Measurements from ENCODE around the gene SLC46A3. TPM values are rescaled to one million over a fixed set of nuclear protein-coding genes. Genes with fewer than 3 reads are reported as not detected.

SLC46A3 gene
- total and polyA plus RNA-seq, 4 donors = 7.0 to 63.3 (median 32.6) TPM

- no peak overlapping the region for H3K9ac ChIP-seq (ENCODE audit: low read depth in 1 of 2, low read length in 2 of 2)
- H3K27me3 ChIP-seq (ENCODE audit: control insufficient read depth in 4 of 4, insufficient read depth in 4 of 4, low read length in 3 of 4) = no peaks in the 10 kb centered on the region
- H3K27ac ChIP-seq (ENCODE audit: low read depth in 1 of 2, low read length in 2 of 2) = peak overlapping the region in 1 of 2 donors; percentile 21
- TF ChIP-seq RAD21 (IDR thresholded peaks at IDR 0.05) (peak; percentile 21 to 32), TAF1 (conservative IDR thresholded peaks at IDR 0.05) (no peak), SP1 (IDR thresholded peaks at IDR 0.05) (no peak), RXRA (IDR thresholded peaks at IDR 0.05) (peak in 1 of 2 donors; percentile 29), MAX (IDR thresholded peaks at IDR 0.05) (peak; percentile 87), FOXA2 (IDR thresholded peaks at IDR 0.05) (peak; percentile 26), JUND (IDR thresholded peaks at IDR 0.05) (no peak), HNF4G (IDR thresholded peaks at IDR 0.05) (no peak), CTCF (IDR thresholded peaks at IDR 0.05; ENCODE audit: low read depth, low read length, missing input control) (peak; percentile 12), HNF4A (conservative IDR thresholded peaks at IDR 0.05) (peak in 1 of 2 donors; percentile 14)
- H3K4me3 ChIP-seq (ENCODE audit: low read depth in 1 of 3, low read length in 3 of 3) = no peak overlapping the region
- peaks cover 0 to 3% (median 1%) of the 10 kb centered on the region in 4 donors for H3K9me3 ChIP-seq (ENCODE audit: control insufficient read depth in 4 of 4, low read length in 3 of 4)
- 72% methylated on average over 5 of the region's 5 CpGs for WGBS
- DNase-seq (ENCODE audit: low spot score) = no peak
- H3K4me1 ChIP-seq (ENCODE audit: control insufficient read depth in 4 of 4, insufficient read depth in 4 of 4, low read length in 3 of 4) = peaks cover 4 to 9% (median 6%) of the 10 kb centered on the region in 4 donors
- H3K36me3 ChIP-seq (ENCODE audit: control insufficient read depth in 4 of 4, insufficient read depth in 3 of 4, low read depth in 1 of 4, low read length in 3 of 4) = no peaks in the 10 kb centered on the region
Observed at GRCh38 chr13:28753208-28753892, 34.6 kb upstream of the SLC46A3 start.

DNA sequence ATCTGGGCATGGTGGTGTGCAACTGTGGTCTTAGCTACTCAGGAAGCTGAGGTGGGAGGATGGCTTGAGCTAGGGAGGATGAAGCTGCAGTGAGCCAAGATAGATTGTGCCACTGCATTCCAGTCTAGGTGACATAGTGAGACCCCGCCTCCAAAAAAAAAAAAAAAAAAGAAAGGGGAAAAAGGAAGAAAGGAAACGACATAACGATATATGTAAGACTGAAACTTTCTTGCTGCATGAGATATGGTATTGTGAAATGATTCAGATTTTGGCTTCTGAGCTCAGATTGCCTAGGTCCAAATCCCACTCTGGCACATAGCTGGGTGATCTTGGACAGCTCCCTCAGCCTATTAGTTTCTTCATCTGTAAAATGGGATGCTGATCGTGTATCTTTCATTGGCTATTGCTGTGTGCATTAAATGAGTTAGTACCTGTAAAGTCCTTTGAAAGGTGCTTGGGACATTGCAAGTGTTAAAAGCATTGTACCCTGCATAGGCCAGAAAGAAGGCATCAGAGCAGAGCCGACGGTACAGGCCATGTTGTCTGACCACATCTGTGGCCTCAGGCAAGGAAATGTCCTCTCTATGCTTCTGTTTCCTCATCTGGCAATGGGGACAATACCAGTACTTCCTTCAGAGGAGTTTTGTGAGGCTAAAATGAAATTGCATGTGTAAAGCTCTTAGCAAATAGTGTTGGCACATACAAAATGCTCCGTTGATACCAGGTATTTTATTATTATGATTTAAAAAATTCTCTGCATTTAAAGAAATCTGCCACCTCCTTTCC, 32.6 kb upstream of the SLC46A3 start:
- Histone ChIP-seq H3K4me1 (ENCODE audit: control insufficient read depth in 4 of 4, insufficient read depth in 4 of 4, low read length in 3 of 4) (peaks cover 7 to 26% (median 19%) of the 10 kb centered on the region in 4 donors), H3K27ac (ENCODE audit: low read depth in 1 of 2, low read length in 2 of 2) (no peak overlapping the region), H3K9ac (ENCODE audit: low read depth in 1 of 2, low read length in 2 of 2) (no peak overlapping the region), H3K36me3 (ENCODE audit: control insufficient read depth in 4 of 4, insufficient read depth in 3 of 4, low read depth in 1 of 4, low read length in 3 of 4) (no peaks in the 10 kb centered on the region), H3K4me3 (ENCODE audit: low read depth in 1 of 3, low read length in 3 of 3) (no peak overlapping the region), H3K27me3 (ENCODE audit: control insufficient read depth in 4 of 4, insufficient read depth in 4 of 4, low read length in 3 of 4) (no peaks in the 10 kb centered on the region), H3K9me3 (ENCODE audit: control insufficient read depth in 4 of 4, low read length in 3 of 4) (no peaks in the 10 kb centered on the region)
- TF ChIP-seq, protein P1, sequence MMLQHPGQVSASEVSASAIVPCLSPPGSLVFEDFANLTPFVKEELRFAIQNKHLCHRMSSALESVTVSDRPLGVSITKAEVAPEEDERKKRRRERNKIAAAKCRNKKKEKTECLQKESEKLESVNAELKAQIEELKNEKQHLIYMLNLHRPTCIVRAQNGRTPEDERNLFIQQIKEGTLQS (IDR thresholded peaks at IDR 0.05) = no peak
- TF ChIP-seq RXRA (IDR thresholded peaks at IDR 0.05) (no peak), TAF1 (conservative IDR thresholded peaks at IDR 0.05) (no peak), NR2F2 (IDR thresholded peaks at IDR 0.05) (no peak), JUND (IDR thresholded peaks at IDR 0.05) (no peak), EGR1 (IDR thresholded peaks at IDR 0.05; ENCODE audit: low read depth in 2 of 2) (no peak), CTCF (IDR thresholded peaks at IDR 0.05; ENCODE audit: low read depth, low read length, missing input control) (no peak), HNF4A (conservative IDR thresholded peaks at IDR 0.05) (no peak), GABPA (IDR thresholded peaks at IDR 0.05 in 1 of 2, conservative IDR thresholded peaks at IDR 0.05 in 1 of 2) (no peak), FOXA2 (IDR thresholded peaks at IDR 0.05) (no peak), FOXA1 (IDR thresholded peaks at IDR 0.05) (no peak), SP1 (IDR thresholded peaks at IDR 0.05) (no peak), REST (IDR thresholded peaks at IDR 0.05) (no peak), MAX (IDR thresholded peaks at IDR 0.05) (no peak), HNF4G (IDR thresholded peaks at IDR 0.05) (no peak), RAD21 (IDR thresholded peaks at IDR 0.05) (no peak), YY1 (IDR thresholded peaks at IDR 0.05) (no peak)
- TF ChIP-seq, protein P2, sequence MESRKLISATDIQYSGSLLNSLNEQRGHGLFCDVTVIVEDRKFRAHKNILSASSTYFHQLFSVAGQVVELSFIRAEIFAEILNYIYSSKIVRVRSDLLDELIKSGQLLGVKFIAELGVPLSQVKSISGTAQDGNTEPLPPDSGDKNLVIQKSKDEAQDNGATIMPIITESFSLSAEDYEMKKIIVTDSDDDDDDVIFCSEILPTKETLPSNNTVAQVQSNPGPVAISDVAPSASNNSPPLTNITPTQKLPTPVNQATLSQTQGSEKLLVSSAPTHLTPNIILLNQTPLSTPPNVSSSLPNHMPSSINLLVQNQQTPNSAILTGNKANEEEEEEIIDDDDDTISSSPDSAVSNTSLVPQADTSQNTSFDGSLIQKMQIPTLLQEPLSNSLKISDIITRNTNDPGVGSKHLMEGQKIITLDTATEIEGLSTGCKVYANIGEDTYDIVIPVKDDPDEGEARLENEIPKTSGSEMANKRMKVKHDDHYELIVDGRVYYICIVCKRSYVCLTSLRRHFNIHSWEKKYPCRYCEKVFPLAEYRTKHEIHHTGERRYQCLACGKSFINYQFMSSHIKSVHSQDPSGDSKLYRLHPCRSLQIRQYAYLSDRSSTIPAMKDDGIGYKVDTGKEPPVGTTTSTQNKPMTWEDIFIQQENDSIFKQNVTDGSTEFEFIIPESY (IDR thresholded peaks at IDR 0.05) = no peak
- no peak for DNase-seq (ENCODE audit: low spot score)
- WGBS = 80% methylated on average over 7 of the region's 7 CpGs
